ENCODE measurements around the gene P4HA2. TPM values are rescaled to one million over a fixed set of nuclear protein-coding genes. Genes with fewer than 3 reads are reported as not detected.
"Not testable (repeated sequence)": the region's sequence is repeated elsewhere in the genome, so short reads cannot be mapped to it uniquely, and the experiment has no call there.

Gene P4HA2
- total RNA-seq, 4 donors from 2014 or later = 28.8 to 44.7 (median 30.8) TPM

DNA sequence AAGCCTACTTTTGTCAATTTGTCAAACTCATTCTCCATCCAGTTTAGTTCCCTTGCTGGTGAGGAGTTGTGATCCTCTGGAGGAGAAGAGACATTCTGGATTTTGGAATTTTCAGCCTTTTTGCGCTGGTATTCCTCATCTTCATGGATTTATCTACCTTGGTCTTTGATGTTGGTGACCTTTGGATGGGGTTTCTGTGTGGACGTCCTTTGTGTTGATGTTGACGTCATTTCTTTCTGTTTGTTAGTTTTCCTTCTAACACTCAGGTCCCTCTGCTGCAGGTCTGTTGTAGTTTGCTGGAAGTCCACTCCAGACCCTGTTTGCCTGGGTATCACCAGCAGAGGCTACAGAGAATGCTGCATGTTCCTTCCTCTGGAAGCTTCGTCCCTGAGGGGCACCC is 71.2 kb downstream of the P4HA2 start:
- TF ChIP-seq POLR2AphosphoS5 (IDR thresholded peaks at IDR 0.05) = no peak
- TF ChIP-seq, protein P1, sequence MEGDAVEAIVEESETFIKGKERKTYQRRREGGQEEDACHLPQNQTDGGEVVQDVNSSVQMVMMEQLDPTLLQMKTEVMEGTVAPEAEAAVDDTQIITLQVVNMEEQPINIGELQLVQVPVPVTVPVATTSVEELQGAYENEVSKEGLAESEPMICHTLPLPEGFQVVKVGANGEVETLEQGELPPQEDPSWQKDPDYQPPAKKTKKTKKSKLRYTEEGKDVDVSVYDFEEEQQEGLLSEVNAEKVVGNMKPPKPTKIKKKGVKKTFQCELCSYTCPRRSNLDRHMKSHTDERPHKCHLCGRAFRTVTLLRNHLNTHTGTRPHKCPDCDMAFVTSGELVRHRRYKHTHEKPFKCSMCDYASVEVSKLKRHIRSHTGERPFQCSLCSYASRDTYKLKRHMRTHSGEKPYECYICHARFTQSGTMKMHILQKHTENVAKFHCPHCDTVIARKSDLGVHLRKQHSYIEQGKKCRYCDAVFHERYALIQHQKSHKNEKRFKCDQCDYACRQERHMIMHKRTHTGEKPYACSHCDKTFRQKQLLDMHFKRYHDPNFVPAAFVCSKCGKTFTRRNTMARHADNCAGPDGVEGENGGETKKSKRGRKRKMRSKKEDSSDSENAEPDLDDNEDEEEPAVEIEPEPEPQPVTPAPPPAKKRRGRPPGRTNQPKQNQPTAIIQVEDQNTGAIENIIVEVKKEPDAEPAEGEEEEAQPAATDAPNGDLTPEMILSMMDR (IDR thresholded peaks at IDR 0.05) = no peak
- intact Hi-C loops (cut with DNase I) = no loop called here
- WGBS = 95% methylated on average over 4 of the region's 4 CpGs
- Histone ChIP-seq H3K9me3 (peaks cover 0 to 25% (median 14%) of the 10 kb centered on the region in 4 donors), H3K4me3 (no peak overlapping the region), H3K27ac (replicated peaks in 1 of 4) (no peak overlapping the region), H3K36me3 (no peaks in the 10 kb centered on the region), H3K27me3 (no peaks in the 10 kb centered on the region), H3K4me1 (no peaks in the 10 kb centered on the region)
- no peak for DNase-seq (ENCODE audit: extremely low spot score)

DNA sequence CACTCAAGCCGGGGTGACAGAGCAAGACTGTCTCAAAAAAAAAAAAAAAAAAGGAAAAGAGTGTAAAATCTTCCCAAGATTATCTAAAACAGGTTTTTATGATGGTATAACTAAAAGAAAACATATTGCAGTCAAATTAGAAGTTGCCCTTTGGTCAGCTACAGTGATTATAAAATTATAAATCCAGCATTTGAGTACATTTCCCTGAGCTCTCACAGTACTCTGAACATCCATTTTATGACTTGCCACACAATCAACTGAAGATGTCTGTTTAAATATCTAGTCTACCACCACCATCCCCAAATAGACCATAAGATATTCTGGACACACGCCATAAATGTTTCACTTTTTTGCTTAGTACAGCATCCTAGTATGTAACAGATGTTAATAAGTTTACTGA is 77.1 kb downstream of the P4HA2 start:
- no peak for DNase-seq (ENCODE audit: extremely low spot score)
- intact Hi-C loops (cut with DNase I) = no loop called here
- Histone ChIP-seq H3K4me3 (no peak overlapping the region), H3K9me3 (peaks cover 0 to 26% (median 14%) of the 10 kb centered on the region in 4 donors), H3K27ac (replicated peaks in 1 of 4) (no peak overlapping the region), H3K27me3 (no peaks in the 10 kb centered on the region), H3K4me1 (no peaks in the 10 kb centered on the region), H3K36me3 (no peaks in the 10 kb centered on the region)
- TF ChIP-seq, protein P1 (IDR thresholded peaks at IDR 0.05) = no peak
- TF ChIP-seq POLR2AphosphoS5 (IDR thresholded peaks at IDR 0.05) = no peak
- TF ChIP-seq POLR2A (IDR thresholded peaks at IDR 0.05; ENCODE audit: low read depth) = no peak
- TF ChIP-seq EP300 (IDR thresholded peaks at IDR 0.05) = no peak
- WGBS = 91% methylated on average over 2 of the region's 2 CpGs

DNA sequence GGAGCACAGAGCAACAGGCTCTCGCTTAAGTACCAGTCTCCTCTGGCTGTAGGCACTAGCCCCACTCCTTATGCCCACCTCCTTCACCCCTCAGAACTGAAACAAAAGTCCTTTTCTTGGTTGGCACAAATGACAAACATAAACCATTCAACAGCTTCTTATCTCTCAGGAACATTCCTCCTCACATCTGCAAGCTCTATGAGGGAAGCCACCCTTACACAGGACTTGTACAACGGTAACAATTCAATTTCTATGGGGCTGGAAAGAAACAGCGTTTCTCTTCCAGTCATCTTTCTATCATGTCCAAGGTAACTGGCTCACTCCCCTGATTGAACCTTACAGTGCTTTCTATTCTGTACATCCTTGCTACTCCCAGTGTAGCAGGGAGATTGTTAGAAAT is 80.0 kb downstream of the P4HA2 start:
- no peak overlapping the region for H3K27ac ChIP-seq (replicated peaks in 1 of 4)
- 82% methylated on average over 3 of the region's 3 CpGs for WGBS
- H3K4me1 ChIP-seq = no peaks in the 10 kb centered on the region
- peaks cover 0 to 20% (median 19%) of the 10 kb centered on the region in 4 donors for H3K9me3 ChIP-seq
- no peaks in the 10 kb centered on the region for H3K27me3 ChIP-seq
- TF ChIP-seq EP300 (IDR thresholded peaks at IDR 0.05) (no peak), POLR2AphosphoS5 (IDR thresholded peaks at IDR 0.05) (no peak), POLR2A (IDR thresholded peaks at IDR 0.05; ENCODE audit: low read depth) (no peak)
- TF ChIP-seq, protein P1 (IDR thresholded peaks at IDR 0.05) = no peak
- intact Hi-C loops (cut with DNase I) = no loop called here
- H3K4me3 ChIP-seq = no peak overlapping the region
- DNase-seq (ENCODE audit: extremely low spot score) = no peak
- H3K36me3 ChIP-seq = no peaks in the 10 kb centered on the region

DNA sequence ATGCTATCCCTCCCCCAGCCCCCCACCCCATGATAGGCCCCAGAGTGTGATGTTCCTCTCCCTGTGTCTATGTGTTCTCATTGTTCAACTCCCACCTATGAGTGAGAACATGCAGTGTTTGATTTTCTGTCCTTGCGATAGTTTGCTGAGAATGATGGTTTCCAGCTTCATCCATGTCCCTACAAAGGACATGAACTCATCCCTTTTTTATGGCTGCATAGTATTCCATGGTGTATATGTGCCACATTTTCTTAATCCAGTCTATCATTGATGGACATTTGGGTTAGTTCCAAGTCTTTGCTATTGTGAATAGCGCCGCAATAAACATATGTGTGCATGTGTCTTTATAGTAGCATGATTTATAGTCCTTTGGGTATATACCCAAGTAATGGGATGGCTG is 82.3 kb downstream of the P4HA2 start:
- DNase-seq (ENCODE audit: extremely low spot score); H3K4me1 ChIP-seq; H3K36me3 ChIP-seq; H3K27me3 ChIP-seq; H3K27ac ChIP-seq (replicated peaks in 1 of 4); intact Hi-C loops (cut with DNase I); H3K4me3 ChIP-seq: not testable (repeated sequence)
- H3K9me3 ChIP-seq = peaks cover 0 to 23% (median 14%) of the 10 kb centered on the region in 4 donors
- WGBS = 95% methylated on average over 3 of the region's 3 CpGs

DNA sequence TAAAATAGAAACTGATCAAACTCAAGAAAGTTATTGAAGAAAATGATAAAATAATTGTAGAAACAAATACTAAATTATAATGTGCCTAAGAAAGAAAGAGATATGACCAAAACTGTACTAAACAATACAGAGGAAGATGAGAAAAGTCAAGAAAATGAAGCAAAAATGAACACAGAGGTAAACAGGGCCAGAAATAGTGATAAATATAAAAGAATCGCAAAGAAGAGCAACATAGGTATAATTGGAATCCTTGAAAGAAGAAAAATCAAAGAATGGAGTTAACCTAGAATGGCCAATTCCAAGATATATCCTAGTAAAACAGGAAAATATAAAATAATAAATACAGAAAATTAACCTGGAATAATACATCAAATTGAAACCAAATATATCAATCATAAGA is 84.5 kb downstream of the P4HA2 start:
- 88% methylated on average over 1 of the region's 1 CpG for WGBS
- H3K27ac ChIP-seq (replicated peaks in 1 of 4) = no peak overlapping the region

More for the DNA sequence above, 84.5 kb downstream of the P4HA2 start:
- DNase-seq (ENCODE audit: extremely low spot score) = no peak
- Histone ChIP-seq H3K4me3 (no peak overlapping the region), H3K36me3 (no peaks in the 10 kb centered on the region), H3K27me3 (no peaks in the 10 kb centered on the region), H3K4me1 (no peaks in the 10 kb centered on the region), H3K9me3 (peaks cover 0 to 30% (median 14%) of the 10 kb centered on the region in 4 donors)
- intact Hi-C loops (cut with DNase I) = no loop called here
- TF ChIP-seq POLR2AphosphoS5 (IDR thresholded peaks at IDR 0.05) (no peak), EP300 (IDR thresholded peaks at IDR 0.05) (no peak), POLR2A (IDR thresholded peaks at IDR 0.05; ENCODE audit: low read depth) (no peak)
- TF ChIP-seq, protein P1 (IDR thresholded peaks at IDR 0.05) = no peak
